Right lobe of liver (tissue), 6 donors: ENCODE results near the gene KCNIP1. TPM values are rescaled to one million over a fixed set of nuclear protein-coding genes. Genes with fewer than 3 reads are reported as not detected.

Experiments
- ATAC-seq, 4 donors: fragments of 200-7000 bp; cut with Tn5 transposase; one replicate each; pipeline ENCODE4 v1.9.1; 2020; ENCODE audit warnings: mild to moderate bottlenecking in 4 of 4, moderate library complexity in 4 of 4
- DNase-seq, 3 donors: peaks; one replicate each; pipeline ENCODE4 v3.0.0-alpha.2; 2020
- H3K27ac ChIP-seq, 3 donors: fragments of 200-600 bp; one replicate each; pipeline ENCODE4 v1.8.0; 2022
- H3K27me3 ChIP-seq, 2 donors: fragments of 200-600 bp; one replicate each; pipeline ENCODE4 v1.8.0; 2022
- H3K36me3 ChIP-seq, 4 donors: fragments of 200-600 bp; sonication (generic) in 1 of 4; one replicate each; pipeline versions ENCODE4 v1.5.1 to v1.8.0; 2017 to 2022; ENCODE audit warnings: control low read depth in 1 of 4
- H3K4me1 ChIP-seq, 4 donors: fragments of 200-600 bp; sonication (generic) in 1 of 4; one replicate each; pipeline versions ENCODE4 v1.5.1 to v1.8.0; 2017 to 2022; ENCODE audit warnings: control low read depth in 1 of 4
- H3K4me3 ChIP-seq, 3 donors: fragments of 200-600 bp; one replicate each; pipeline ENCODE4 v1.8.0; 2022
- H3K9me3 ChIP-seq, 4 donors: fragments of 200-600 bp; sonication (generic) in 1 of 4; one replicate each; pipeline versions ENCODE4 v1.5.1 to v1.8.0; 2017 to 2022; ENCODE audit warnings: control low read depth in 1 of 4
- POLR2A ChIP-seq: fragments of 450-650 bp; IDR thresholded peaks from one replicate; pipeline ENCODE4 v1.6.1; 2017; ENCODE audit warnings: antibody characterized with exemption, mild to moderate bottlenecking
- WGBS: methylation state at CpG from one replicate; pipeline ENCODE4 v1.1.6; 2018; ENCODE audit warnings: low coverage, low lambda C conversion rate; ENCODE audit not compliant: insufficient coverage; ENCODE audit errors: missing lambda C conversion rate; 5-methylcytosine and 5-hydroxymethylcytosine counted together
- intact Hi-C, 2 donors: fragments of 100-400 bp; cut with DNase I; formaldehyde crosslinking; loops; one replicate each; pipeline versions ENCODE4 v1.11.2 to v1.14.1; 2022
- total RNA-seq, 6 experiments: library from RNA; depleted of rRNA in 2 of 6; stranded (reverse); fragments of >200 nt in 2 of 6; fragmentation: NEBNext Ultra II Directional in 3 of 6; extraction: Animal tissue kit (Norgen Biotek cat#: 25700) in 3 of 6; gene quantifications; one replicate each; pipeline versions ENCODE4 v1.1.0 to v1.2.4, GENCODE V29; 2016 to 2023
- TF ChIP-seq, protein P1 (sequence below), 4 donors: fragments of 200-600 bp in 3 of 4; fragments of 450-650 bp in 1 of 4; IDR thresholded peaks; one replicate each; pipeline versions ENCODE4 v1.5.1 to v1.8.0; 2016 to 2022; ENCODE audit warnings: antibody characterized with exemption in 4 of 4, mild to moderate bottlenecking in 2 of 4
- donor health status: DM: no; HTN: yes; CAD: no.
- donor health status: DM: no; HTN: no; CAD: no.
- donor health status: DM: no; HTN: no; CAD: no.
- donor health status: DM: no; HTN: yes; CAD: no.
- donor health status: DM: no; HTN: yes; CAD: no.

The KCNIP1 gene
- total RNA-seq, 6 experiments from 2014 or later, result 0.56 TPM; not detected in 5

- Histone ChIP-seq H3K4me1 (no peaks in the 10 kb centered on the region), H3K4me3 (no peak overlapping the region), H3K9me3 (no peaks in the 10 kb centered on the region), H3K27me3 (no peaks in the 10 kb centered on the region), H3K36me3 (no peaks in the 10 kb centered on the region), H3K27ac (no peak overlapping the region)
- no peak for ATAC-seq
- TF ChIP-seq POLR2A, result no peak
- TF ChIP-seq, protein P1, sequence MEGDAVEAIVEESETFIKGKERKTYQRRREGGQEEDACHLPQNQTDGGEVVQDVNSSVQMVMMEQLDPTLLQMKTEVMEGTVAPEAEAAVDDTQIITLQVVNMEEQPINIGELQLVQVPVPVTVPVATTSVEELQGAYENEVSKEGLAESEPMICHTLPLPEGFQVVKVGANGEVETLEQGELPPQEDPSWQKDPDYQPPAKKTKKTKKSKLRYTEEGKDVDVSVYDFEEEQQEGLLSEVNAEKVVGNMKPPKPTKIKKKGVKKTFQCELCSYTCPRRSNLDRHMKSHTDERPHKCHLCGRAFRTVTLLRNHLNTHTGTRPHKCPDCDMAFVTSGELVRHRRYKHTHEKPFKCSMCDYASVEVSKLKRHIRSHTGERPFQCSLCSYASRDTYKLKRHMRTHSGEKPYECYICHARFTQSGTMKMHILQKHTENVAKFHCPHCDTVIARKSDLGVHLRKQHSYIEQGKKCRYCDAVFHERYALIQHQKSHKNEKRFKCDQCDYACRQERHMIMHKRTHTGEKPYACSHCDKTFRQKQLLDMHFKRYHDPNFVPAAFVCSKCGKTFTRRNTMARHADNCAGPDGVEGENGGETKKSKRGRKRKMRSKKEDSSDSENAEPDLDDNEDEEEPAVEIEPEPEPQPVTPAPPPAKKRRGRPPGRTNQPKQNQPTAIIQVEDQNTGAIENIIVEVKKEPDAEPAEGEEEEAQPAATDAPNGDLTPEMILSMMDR (IDR thresholded peaks at IDR 0.05), result no peak
- no peak for DNase-seq
- intact Hi-C loops, result no loop called here
- 50% methylated on average over 3 of the region's 5 CpGs for WGBS
These were observed 10.2 kb downstream of the KCNIP1 start for GRCh38 chr5:170513856-170514525.

GRCh38 chr5:170517411-170517810 lies 13.6 kb downstream of the KCNIP1 start:
- Histone ChIP-seq H3K27ac (no peak overlapping the region), H3K27me3 (no peaks in the 10 kb centered on the region), H3K9me3 (no peaks in the 10 kb centered on the region), H3K36me3 (no peaks in the 10 kb centered on the region), H3K4me3 (no peak overlapping the region), H3K4me1 (no peaks in the 10 kb centered on the region)
- no peak for DNase-seq
- TF ChIP-seq POLR2A, result no peak
- ATAC-seq, result no peak
- WGBS, result 66% methylated on average over 2 of the region's 2 CpGs
- intact Hi-C loops, result no loop called here

GRCh38 chr5:170518277-170518676 lies 14.5 kb downstream of the KCNIP1 start:
- no peaks in the 10 kb centered on the region for H3K27me3 ChIP-seq
- 53% methylated on average over 5 of the region's 5 CpGs for WGBS
- no peaks in the 10 kb centered on the region for H3K36me3 ChIP-seq
- no peak for DNase-seq
- no peak overlapping the region for H3K27ac ChIP-seq
- no peak for TF ChIP-seq POLR2A
- TF ChIP-seq, protein P1 (IDR thresholded peaks at IDR 0.05), result no peak
- H3K4me1 ChIP-seq, result no peaks in the 10 kb centered on the region
- no peak for ATAC-seq
- H3K4me3 ChIP-seq, result no peak overlapping the region
- H3K9me3 ChIP-seq, result no peaks in the 10 kb centered on the region
- intact Hi-C loops, result no loop called here

DNA sequence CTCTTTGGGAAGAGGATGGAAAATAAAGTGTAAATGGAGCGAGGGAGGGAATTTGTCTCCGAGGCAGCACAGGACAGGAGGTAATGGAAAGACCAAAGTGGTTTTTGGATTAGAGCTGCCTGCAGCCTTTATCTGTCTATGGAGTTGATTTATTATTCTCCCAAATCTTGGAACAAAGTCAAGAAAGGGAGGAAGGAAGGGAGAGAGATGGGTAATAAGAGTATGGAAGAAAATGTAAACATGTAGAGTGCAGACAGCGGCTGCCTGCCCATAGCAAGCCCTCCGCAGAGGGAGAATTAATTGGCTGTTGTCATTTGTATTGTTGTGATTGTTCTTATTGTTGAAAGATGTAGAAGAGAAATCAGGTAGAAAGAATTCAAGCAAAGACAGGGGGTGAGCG lies 15.7 kb downstream of the KCNIP1 start:
- Histone ChIP-seq H3K27ac (no peak overlapping the region), H3K36me3 (no peaks in the 10 kb centered on the region), H3K4me1 (no peaks in the 10 kb centered on the region), H3K27me3 (no peaks in the 10 kb centered on the region), H3K4me3 (no peak overlapping the region), H3K9me3 (no peaks in the 10 kb centered on the region)
- no peak for ATAC-seq
- no peak for DNase-seq
- intact Hi-C loops, result no loop called here
- 63% methylated on average over 5 of the region's 5 CpGs for WGBS
- TF ChIP-seq, protein P1 (IDR thresholded peaks at IDR 0.05), result no peak
- no peak for TF ChIP-seq POLR2A

DNA sequence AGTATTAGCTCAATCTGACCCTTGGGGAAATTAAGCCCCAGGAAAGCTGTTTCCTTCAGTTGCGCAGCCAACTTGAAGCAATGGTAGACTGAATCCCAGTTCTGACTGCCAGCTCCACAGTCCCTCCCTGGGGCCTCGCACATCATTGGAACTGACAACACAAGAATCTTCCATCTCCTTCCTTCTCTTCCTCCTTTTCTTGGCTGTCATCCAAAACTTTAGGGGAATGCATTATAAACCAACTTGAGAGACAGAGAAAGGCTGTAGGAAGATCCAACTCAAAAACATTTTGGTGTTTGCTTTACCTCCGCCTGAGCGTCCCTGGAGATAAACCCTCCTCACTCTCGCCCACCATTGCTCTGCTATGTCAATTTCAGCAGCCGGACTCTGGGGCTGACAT lies 16.6 kb downstream of the KCNIP1 start:
- no peak overlapping the region for H3K4me3 ChIP-seq
- no peaks in the 10 kb centered on the region for H3K27me3 ChIP-seq
- H3K36me3 ChIP-seq, result no peaks in the 10 kb centered on the region
- H3K9me3 ChIP-seq, result no peaks in the 10 kb centered on the region
- 29% methylated on average over 5 of the region's 6 CpGs for WGBS
- no peaks in the 10 kb centered on the region for H3K4me1 ChIP-seq
- no peak overlapping the region for H3K27ac ChIP-seq
- ATAC-seq, result no peak
- no peak for DNase-seq
- TF ChIP-seq, protein P1 (IDR thresholded peaks at IDR 0.05), result no peak
- TF ChIP-seq POLR2A, result no peak
- intact Hi-C loops, result no loop called here
